HepG2 (cell line): Measurements from ENCODE around the gene RAB14. TPM values are rescaled to one million over a fixed set of nuclear protein-coding genes. Genes with fewer than 3 reads are reported as not detected.

Experiments used
- KAT7 ChIP-seq: IDR thresholded peaks from 2 replicates; pipeline ENCODE4 v1.6.1; 2018; ENCODE audit warnings: borderline replicate concordance, missing compliant biosample characterization
- KDM1A ChIP-seq: IDR thresholded peaks from 2 replicates; pipeline ENCODE4 v1.6.1; 2016; ENCODE audit warnings: missing compliant biosample characterization
- KMT2A ChIP-seq: sonication (generic); formaldehyde crosslinking; IDR thresholded peaks from 2 replicates; pipeline ENCODE4 v1.4.0; 2020; ENCODE audit warnings: missing genetic modification reagents
- KMT2B ChIP-seq: IDR thresholded peaks from 2 replicates; pipeline ENCODE4 v1.6.1; 2016; ENCODE audit warnings: missing genetic modification reagents, missing compliant biosample characterization
- SNAPC2 ChIP-seq: sonication (generic); formaldehyde crosslinking; IDR thresholded peaks from 2 replicates; pipeline ENCODE4 v1.8.1; 2022; ENCODE audit warnings: mild to moderate bottlenecking, missing genetic modification reagents
- TARDBP ChIP-seq: sonication (generic); formaldehyde crosslinking; IDR thresholded peaks from 2 replicates; pipeline ENCODE4 v1.8.0; 2022; ENCODE audit warnings: mild to moderate bottlenecking, missing genetic modification reagents
- ZFP41 ChIP-seq: sonication (generic); formaldehyde crosslinking; IDR thresholded peaks from 2 replicates; pipeline ENCODE4 v1.4.0; 2020; ENCODE audit warnings: mild to moderate bottlenecking, missing genetic modification reagents, borderline replicate concordance
- ZNF225 ChIP-seq: sonication (generic); formaldehyde crosslinking; IDR thresholded peaks from 2 replicates; pipeline ENCODE4 v1.4.0; 2020; ENCODE audit warnings: mild to moderate bottlenecking, missing genetic modification reagents
- ZNF33A ChIP-seq: sonication (generic); formaldehyde crosslinking; IDR thresholded peaks from 2 replicates; pipeline ENCODE4 v1.5.1; 2020; ENCODE audit warnings: missing genetic modification reagents, mild to moderate bottlenecking, moderate library complexity, borderline replicate concordance
- ZNF451 ChIP-seq: sonication (generic); formaldehyde crosslinking; IDR thresholded peaks from 2 replicates; pipeline ENCODE4 v1.5.0; 2020; ENCODE audit warnings: mild to moderate bottlenecking, missing genetic modification reagents
- ZNF563 ChIP-seq: sonication (generic); formaldehyde crosslinking; IDR thresholded peaks from 2 replicates; pipeline ENCODE4 v1.8.0; 2022; ENCODE audit warnings: mild to moderate bottlenecking, moderate library complexity, missing genetic modification reagents
- ZNF598 ChIP-seq: sonication (generic); formaldehyde crosslinking; IDR thresholded peaks from 2 replicates; pipeline ENCODE4 v1.5.1; 2020; ENCODE audit warnings: mild to moderate bottlenecking, missing genetic modification reagents, borderline replicate concordance
- polyA plus RNA-seq, 8 experiments: library from polyadenylated mRNA; depleted of rRNA in 3 of 8; stranded (reverse) in 7 of 8; unstranded in 1 of 8; fragments of >200 nt; fragmentation: Illumina TruSeq in 4 of 8; extraction: Trizol in 4 of 8; gene quantifications; 2 replicates each; pipeline versions ENCODE4 v1.2.1 to v1.2.3, GENCODE V29; 2011 to 2016; ENCODE audit warnings: low read depth in 4 of 8, missing spikeins in 1 of 8, mixed read lengths in 1 of 8; ENCODE audit not compliant: insufficient read depth in 1 of 8
- total RNA-seq, 5 experiments: library from RNA; depleted of rRNA; stranded (reverse); fragments of >200 nt; fragmentation: Illumina TruSeq; extraction: Trizol; gene quantifications; 2 replicates each; pipeline ENCODE4 v1.2.3, GENCODE V29; 2016; ENCODE audit warnings: low read depth in 1 of 5
- TF ChIP-seq, protein P1 (sequence below): IDR thresholded peaks from 2 replicates; pipeline ENCODE4 v1.6.1; 2016; ENCODE audit warnings: low read depth, borderline replicate concordance
- TF ChIP-seq, protein P2 (sequence below): sonication (generic); formaldehyde crosslinking; IDR thresholded peaks from 2 replicates; pipeline ENCODE4 v1.4.0; 2020; ENCODE audit warnings: missing genetic modification reagents
- TF ChIP-seq, protein P3 (sequence below): sonication (generic); formaldehyde crosslinking; conservative IDR thresholded peaks from 2 replicates; pipeline ENCODE4 v1.4.0; 2020; ENCODE audit warnings: mild to moderate bottlenecking, missing genetic modification reagents, moderate library complexity
- TF ChIP-seq, protein P4 (sequence below): sonication (generic); IDR thresholded peaks from 2 replicates; pipeline ENCODE4 v1.6.1; 2016; ENCODE audit warnings: low read depth, borderline replicate concordance
- TF ChIP-seq, protein P5 (sequence below): sonication (generic); formaldehyde crosslinking; IDR thresholded peaks from 2 replicates; pipeline ENCODE4 v1.4.0; 2020; ENCODE audit warnings: missing genetic modification reagents, borderline replicate concordance

The RAB14 gene
- total and polyA plus RNA-seq, 2 of the 13 experiments (the other 11 are each of a cell fraction or from before 2014, with no cell fraction given): 17.4 to 19.3 TPM

DNA sequence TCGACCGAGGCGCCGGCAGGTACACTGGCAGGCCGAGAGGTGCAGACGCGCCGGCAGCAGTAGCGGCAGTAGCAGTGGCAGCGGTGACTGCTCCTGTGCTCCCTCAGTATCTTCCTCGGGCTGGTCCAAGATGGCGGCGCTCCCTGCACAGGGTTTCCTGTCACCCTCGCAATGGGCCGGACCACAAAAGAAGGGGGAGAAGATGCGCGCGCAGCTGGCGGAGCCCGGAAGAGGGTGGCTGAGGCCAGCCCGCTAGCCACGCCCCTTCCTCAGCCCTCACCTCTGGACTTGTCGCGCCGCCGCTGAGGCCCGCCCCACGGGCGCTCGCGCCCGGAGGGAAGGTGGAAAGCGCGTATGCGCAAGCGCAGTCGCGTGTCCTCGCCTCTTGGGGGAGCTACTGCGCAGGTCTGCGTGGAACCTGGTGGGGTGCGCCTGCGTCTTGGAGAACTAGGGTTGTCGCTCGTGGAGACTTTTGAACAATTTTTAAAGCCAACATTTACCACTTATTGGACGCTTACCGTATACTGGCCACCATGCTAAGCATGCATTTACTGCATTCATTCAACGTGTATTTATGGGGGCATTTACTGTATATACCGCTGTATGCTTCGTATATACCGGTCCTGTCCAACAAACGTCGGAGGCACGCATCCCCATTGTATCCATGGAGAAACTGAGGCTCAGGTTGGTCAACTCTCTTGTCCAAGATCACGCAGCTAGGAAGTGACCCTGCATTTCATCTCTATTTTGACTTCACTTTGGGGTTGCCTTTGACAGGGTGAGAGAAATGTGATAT is at the start of gene RAB14 (continued):
- TF ChIP-seq SNAPC2 (CRISPR knock-in tag) (no peak), ZNF33A (CRISPR knock-in tag) (peak; percentile 59; the same call in 1 of the 2 replicates), ZFP41 (CRISPR knock-in tag) (no peak), KMT2A (peak; percentile 97), ZNF451 (no peak), ZNF225 (CRISPR knock-in tag) (no peak), KMT2B (CRISPR knock-in tag) (peak; percentile 78), KDM1A (CRISPR knock-in tag) (peak; percentile 76), TARDBP (peak; percentile 10; the same call in 1 of the 2 replicates), KAT7 (CRISPR knock-in tag) (peak; percentile 94), ZNF598 (CRISPR knock-in tag) (peak; percentile 71; the same call in 1 of the 2 replicates), ZNF563 (CRISPR knock-in tag) (no peak; the same call in 1 of the 2 replicates)
- TF ChIP-seq, protein P1, sequence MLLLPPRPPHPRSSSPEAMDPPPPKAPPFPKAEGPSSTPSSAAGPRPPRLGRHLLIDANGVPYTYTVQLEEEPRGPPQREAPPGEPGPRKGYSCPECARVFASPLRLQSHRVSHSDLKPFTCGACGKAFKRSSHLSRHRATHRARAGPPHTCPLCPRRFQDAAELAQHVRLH: peak; percentile 53; the same call in 1 of the 2 replicates
- TF ChIP-seq, protein P2, sequence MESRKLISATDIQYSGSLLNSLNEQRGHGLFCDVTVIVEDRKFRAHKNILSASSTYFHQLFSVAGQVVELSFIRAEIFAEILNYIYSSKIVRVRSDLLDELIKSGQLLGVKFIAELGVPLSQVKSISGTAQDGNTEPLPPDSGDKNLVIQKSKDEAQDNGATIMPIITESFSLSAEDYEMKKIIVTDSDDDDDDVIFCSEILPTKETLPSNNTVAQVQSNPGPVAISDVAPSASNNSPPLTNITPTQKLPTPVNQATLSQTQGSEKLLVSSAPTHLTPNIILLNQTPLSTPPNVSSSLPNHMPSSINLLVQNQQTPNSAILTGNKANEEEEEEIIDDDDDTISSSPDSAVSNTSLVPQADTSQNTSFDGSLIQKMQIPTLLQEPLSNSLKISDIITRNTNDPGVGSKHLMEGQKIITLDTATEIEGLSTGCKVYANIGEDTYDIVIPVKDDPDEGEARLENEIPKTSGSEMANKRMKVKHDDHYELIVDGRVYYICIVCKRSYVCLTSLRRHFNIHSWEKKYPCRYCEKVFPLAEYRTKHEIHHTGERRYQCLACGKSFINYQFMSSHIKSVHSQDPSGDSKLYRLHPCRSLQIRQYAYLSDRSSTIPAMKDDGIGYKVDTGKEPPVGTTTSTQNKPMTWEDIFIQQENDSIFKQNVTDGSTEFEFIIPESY (CRISPR knock-in tag): peak; percentile 24; the same call in 1 of the 2 replicates
- TF ChIP-seq, protein P3, sequence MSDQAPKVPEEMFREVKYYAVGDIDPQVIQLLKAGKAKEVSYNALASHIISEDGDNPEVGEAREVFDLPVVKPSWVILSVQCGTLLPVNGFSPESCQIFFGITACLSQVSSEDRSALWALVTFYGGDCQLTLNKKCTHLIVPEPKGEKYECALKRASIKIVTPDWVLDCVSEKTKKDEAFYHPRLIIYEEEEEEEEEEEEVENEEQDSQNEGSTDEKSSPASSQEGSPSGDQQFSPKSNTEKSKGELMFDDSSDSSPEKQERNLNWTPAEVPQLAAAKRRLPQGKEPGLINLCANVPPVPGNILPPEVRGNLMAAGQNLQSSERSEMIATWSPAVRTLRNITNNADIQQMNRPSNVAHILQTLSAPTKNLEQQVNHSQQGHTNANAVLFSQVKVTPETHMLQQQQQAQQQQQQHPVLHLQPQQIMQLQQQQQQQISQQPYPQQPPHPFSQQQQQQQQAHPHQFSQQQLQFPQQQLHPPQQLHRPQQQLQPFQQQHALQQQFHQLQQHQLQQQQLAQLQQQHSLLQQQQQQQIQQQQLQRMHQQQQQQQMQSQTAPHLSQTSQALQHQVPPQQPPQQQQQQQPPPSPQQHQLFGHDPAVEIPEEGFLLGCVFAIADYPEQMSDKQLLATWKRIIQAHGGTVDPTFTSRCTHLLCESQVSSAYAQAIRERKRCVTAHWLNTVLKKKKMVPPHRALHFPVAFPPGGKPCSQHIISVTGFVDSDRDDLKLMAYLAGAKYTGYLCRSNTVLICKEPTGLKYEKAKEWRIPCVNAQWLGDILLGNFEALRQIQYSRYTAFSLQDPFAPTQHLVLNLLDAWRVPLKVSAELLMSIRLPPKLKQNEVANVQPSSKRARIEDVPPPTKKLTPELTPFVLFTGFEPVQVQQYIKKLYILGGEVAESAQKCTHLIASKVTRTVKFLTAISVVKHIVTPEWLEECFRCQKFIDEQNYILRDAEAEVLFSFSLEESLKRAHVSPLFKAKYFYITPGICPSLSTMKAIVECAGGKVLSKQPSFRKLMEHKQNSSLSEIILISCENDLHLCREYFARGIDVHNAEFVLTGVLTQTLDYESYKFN (CRISPR knock-in tag): peak; percentile 40; the same call in 1 of the 2 replicates
- TF ChIP-seq, protein P4, sequence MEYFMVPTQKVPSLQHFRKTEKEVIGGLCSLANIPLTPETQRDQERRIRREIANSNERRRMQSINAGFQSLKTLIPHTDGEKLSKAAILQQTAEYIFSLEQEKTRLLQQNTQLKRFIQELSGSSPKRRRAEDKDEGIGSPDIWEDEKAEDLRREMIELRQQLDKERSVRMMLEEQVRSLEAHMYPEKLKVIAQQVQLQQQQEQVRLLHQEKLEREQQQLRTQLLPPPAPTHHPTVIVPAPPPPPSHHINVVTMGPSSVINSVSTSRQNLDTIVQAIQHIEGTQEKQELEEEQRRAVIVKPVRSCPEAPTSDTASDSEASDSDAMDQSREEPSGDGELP: peak; percentile 28; the same call in 1 of the 2 replicates
- TF ChIP-seq, protein P5, sequence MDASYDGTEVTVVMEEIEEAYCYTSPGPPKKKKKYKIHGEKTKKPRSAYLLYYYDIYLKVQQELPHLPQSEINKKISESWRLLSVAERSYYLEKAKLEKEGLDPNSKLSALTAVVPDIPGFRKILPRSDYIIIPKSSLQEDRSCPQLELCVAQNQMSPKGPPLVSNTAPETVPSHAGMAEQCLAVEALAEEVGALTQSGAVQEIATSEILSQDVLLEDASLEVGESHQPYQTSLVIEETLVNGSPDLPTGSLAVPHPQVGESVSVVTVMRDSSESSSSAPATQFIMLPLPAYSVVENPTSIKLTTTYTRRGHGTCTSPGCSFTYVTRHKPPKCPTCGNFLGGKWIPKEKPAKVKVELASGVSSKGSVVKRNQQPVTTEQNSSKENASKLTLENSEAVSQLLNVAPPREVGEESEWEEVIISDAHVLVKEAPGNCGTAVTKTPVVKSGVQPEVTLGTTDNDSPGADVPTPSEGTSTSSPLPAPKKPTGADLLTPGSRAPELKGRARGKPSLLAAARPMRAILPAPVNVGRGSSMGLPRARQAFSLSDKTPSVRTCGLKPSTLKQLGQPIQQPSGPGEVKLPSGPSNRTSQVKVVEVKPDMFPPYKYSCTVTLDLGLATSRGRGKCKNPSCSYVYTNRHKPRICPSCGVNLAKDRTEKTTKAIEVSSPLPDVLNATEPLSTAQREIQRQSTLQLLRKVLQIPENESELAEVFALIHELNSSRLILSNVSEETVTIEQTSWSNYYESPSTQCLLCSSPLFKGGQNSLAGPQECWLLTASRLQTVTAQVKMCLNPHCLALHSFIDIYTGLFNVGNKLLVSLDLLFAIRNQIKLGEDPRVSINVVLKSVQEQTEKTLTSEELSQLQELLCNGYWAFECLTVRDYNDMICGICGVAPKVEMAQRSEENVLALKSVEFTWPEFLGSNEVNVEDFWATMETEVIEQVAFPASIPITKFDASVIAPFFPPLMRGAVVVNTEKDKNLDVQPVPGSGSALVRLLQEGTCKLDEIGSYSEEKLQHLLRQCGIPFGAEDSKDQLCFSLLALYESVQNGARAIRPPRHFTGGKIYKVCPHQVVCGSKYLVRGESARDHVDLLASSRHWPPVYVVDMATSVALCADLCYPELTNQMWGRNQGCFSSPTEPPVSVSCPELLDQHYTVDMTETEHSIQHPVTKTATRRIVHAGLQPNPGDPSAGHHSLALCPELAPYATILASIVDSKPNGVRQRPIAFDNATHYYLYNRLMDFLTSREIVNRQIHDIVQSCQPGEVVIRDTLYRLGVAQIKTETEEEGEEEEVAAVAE (CRISPR knock-in tag): peak; percentile 54; the same call in 1 of the 2 replicates
